Lower leg skin (tissue), 4 donors: ENCODE results near the gene ZDHHC6. TPM values are rescaled to one million over a fixed set of nuclear protein-coding genes. Genes with fewer than 3 reads are reported as not detected.

Experiments used
- DNase-seq, 2 donors: peaks; one replicate each; pipeline ENCODE4 v3.0.0-alpha.2; 2019; ENCODE audit warnings: low spot score in 2 of 2
- H3K4me3 ChIP-seq: fragments of 200-600 bp; sonication (generic); 2 replicates; pipeline ENCODE4 v1.5.1; 2017; ENCODE audit warnings: mild to moderate bottlenecking, low read depth; ENCODE audit not compliant: poor library complexity, severe bottlenecking
- POLR2A ChIP-seq, 2 donors: fragments of 450-650 bp; IDR thresholded peaks; one replicate each; pipeline ENCODE4 v1.6.1; 2016 to 2017; ENCODE audit warnings: antibody characterized with exemption in 2 of 2, mild to moderate bottlenecking in 1 of 2, moderate library complexity in 1 of 2
- WGBS, 2 donors: methylation state at CpG; one replicate each; pipeline ENCODE4 v1.1.5; 2018; 5-methylcytosine and 5-hydroxymethylcytosine counted together
- intact Hi-C: fragments of 100-400 bp; cut with DNase I; formaldehyde crosslinking; loops from one replicate; pipeline ENCODE4 v1.15.0; 2023; ENCODE audit warnings: low total_unique reads
- total RNA-seq, 4 donors: library from RNA; depleted of rRNA; stranded (reverse); fragments of >200 nt; gene quantifications; one replicate each; pipeline ENCODE4 v1.1.0, GENCODE V29; 2016
- TF ChIP-seq, protein P1 (sequence below), 3 donors: fragments of 450-650 bp; IDR thresholded peaks; one replicate each; pipeline ENCODE4 v1.5.1; 2016; ENCODE audit warnings: antibody characterized with exemption in 3 of 3, mild to moderate bottlenecking in 3 of 3, moderate library complexity in 2 of 3

ZDHHC6 gene
- total RNA-seq, 4 donors from 2014 or later, result 10.0 to 30.6 (median 15.8) TPM

DNA sequence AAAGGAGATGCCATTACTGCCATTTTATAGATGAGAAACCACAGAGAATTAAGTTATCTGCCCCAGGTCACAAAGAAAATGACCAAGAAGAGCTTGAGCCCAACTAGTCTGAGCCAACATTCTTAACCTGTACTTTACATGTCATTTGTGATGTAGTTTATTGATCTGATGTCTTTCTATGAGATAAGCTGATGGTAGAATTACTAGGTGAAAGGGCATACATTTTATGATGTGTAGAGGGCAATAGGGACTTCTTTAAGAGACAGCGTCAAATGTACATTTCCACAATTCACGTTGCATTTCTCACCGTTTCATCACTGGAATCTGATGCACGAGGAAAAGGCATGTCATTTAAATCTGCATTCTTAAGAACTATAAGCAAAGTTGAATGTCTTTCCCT is 61.5 kb downstream of the ZDHHC6 start:
- TF ChIP-seq POLR2A (IDR thresholded peaks at IDR 0.05), result no peak
- TF ChIP-seq, protein P1, sequence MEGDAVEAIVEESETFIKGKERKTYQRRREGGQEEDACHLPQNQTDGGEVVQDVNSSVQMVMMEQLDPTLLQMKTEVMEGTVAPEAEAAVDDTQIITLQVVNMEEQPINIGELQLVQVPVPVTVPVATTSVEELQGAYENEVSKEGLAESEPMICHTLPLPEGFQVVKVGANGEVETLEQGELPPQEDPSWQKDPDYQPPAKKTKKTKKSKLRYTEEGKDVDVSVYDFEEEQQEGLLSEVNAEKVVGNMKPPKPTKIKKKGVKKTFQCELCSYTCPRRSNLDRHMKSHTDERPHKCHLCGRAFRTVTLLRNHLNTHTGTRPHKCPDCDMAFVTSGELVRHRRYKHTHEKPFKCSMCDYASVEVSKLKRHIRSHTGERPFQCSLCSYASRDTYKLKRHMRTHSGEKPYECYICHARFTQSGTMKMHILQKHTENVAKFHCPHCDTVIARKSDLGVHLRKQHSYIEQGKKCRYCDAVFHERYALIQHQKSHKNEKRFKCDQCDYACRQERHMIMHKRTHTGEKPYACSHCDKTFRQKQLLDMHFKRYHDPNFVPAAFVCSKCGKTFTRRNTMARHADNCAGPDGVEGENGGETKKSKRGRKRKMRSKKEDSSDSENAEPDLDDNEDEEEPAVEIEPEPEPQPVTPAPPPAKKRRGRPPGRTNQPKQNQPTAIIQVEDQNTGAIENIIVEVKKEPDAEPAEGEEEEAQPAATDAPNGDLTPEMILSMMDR (IDR thresholded peaks at IDR 0.05), result no peak
- intact Hi-C loops, result no loop called here
- 47 to 66% methylated on average over 4 of the region's 4 CpGs for WGBS, 2 donors
- no peak overlapping the region for H3K4me3 ChIP-seq
- no peak for DNase-seq

DNA sequence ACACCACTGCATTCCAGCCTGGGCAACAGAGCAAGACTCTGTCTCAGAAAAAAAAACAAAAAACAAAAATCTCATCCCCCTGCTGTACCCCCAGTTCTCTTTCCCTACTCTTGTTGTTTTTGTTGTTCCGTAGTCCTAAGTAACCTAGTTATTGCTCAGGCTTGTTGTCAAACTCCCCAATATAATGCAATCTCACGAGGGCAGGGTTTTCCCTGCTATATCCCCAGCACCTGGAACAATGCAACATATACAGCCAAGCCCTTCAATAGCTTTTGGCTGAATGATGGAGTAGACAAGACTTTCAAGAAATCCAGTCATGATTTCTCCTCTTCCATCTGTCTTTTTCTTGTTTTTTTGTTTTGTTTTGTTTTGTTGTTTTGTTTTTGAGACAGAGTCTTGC is 62.6 kb downstream of the ZDHHC6 start:
- WGBS, 2 donors, result 73 to 80% methylated on average over 2 of the region's 2 CpGs
- H3K4me3 ChIP-seq, result no peak overlapping the region
- no peak for DNase-seq
- intact Hi-C loops, result no loop called here
- no peak for TF ChIP-seq POLR2A (IDR thresholded peaks at IDR 0.05)
- TF ChIP-seq, protein P1 (IDR thresholded peaks at IDR 0.05), result no peak

DNA sequence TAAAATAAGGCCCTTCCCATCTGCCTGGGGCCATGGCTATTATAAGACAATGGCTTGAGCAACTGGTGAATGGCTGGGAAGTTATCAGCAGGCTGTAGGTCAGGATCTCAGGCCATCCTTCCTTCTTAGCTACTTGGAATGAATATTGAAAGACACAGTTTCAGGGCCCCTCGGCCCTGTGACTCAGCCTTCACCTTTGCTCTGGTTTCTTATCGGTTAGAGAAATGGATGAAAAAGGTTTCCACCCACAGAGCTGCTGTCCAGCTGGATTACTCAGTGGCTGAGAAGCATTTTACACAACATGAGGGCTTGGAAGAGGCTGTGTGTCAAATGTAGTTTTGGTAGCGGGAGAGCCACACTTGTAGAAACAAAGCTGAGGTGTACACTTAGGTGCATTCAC is 63.4 kb downstream of the ZDHHC6 start:
- intact Hi-C loops, result no loop called here
- 60 to 61% methylated on average over 3 of the region's 3 CpGs for WGBS, 2 donors
- TF ChIP-seq, protein P1 (IDR thresholded peaks at IDR 0.05), result no peak
- no peak for TF ChIP-seq POLR2A (IDR thresholded peaks at IDR 0.05)
- no peak overlapping the region for H3K4me3 ChIP-seq
- DNase-seq, result no peak

DNA sequence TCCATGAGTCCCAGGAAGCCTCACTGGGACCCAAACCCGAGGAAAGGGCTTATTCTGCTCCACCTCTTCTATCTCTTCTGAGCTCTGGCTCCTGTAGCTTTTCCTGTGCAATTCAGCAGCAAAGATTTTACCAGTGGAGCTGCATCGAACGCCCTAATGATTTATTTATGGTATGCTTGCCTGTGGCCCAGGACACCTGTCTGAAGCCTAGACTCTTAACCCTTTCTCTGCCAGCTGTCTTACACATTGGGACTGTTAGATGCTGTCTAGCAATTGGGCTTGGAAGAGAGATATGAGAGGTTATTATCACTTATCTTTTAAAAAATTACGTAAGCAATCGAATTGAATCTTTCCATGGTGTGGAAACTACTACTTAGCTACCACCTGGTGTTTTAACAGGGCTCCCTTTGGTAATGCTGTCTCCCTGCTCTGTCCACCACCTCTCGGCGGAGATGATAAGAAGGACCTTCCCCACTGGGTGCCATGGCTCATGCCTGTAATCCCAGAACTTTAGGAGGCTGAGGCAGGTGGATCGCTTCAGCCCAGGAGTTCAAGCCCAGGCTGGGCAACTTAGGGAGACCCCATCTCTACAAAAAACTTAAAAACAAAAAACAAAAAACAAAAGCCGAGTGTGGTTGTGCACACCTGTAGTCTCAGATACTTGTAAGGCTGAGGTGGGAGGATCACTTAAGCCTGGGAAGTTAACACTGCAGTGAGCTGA is 64.0 kb downstream of the ZDHHC6 start:
- DNase-seq, result no peak
- WGBS, 2 donors, result 55 to 71% methylated on average over 9 of the region's 9 CpGs
- TF ChIP-seq, protein P1 (IDR thresholded peaks at IDR 0.05), result no peak
- no peak for TF ChIP-seq POLR2A (IDR thresholded peaks at IDR 0.05)
- intact Hi-C loops, result no loop called here
- no peak overlapping the region for H3K4me3 ChIP-seq

Other genes with a start within 250 kb of the ZDHHC6 start
- gene TECTB, start 163.5 kb downstream of the ZDHHC6 start, total RNA-seq, result not detected
- 1 to 10 TPM; 2.2 to 7.0 (median 4.4) TPM for gene ACSL5, start 72.8 kb downstream of the ZDHHC6 start, total RNA-seq
- 10 to 100 TPM; 30.8 to 85.7 (median 35.6) TPM for gene VTI1A, start 301 bp upstream of the ZDHHC6 start, total RNA-seq